Suprapubic skin (tissue), 4 donors: Measurements from ENCODE around the gene CASP14.

Source experiments
- CTCF ChIP-seq, 2 donors: fragments of 200-600 bp in 1 of 2; fragments of 450-650 bp in 1 of 2; sonication (generic) in 1 of 2; IDR thresholded peaks; one replicate each; pipeline ENCODE4 v1.5.1; 2016 to 2019; ENCODE audit warnings: antibody characterized with exemption in 2 of 2, mild to moderate bottlenecking in 1 of 2, moderate library complexity in 1 of 2
- POLR2A ChIP-seq, 2 donors: fragments of 450-650 bp; IDR thresholded peaks; one replicate each; pipeline ENCODE4 v1.6.1; 2017; ENCODE audit warnings: antibody characterized with exemption in 2 of 2, mild to moderate bottlenecking in 2 of 2, moderate library complexity in 2 of 2
- POLR2AphosphoS5 ChIP-seq, 3 donors: sonication (generic); formaldehyde crosslinking; IDR thresholded peaks; one replicate each; pipeline ENCODE4 v1.6.1; 2017; ENCODE audit warnings: antibody characterized with exemption in 3 of 3

- TF ChIP-seq POLR2AphosphoS5 (IDR thresholded peaks at IDR 0.05) (no peak), CTCF (IDR thresholded peaks at IDR 0.05) (no peak), POLR2A (IDR thresholded peaks at IDR 0.05) (no peak)
These were observed 1.4 kb downstream of the CASP14 start for GRCh38 chr19:15050639-15051038.
